Measurements from ENCODE around the gene TMEM89.

The TMEM89 gene

DNA sequence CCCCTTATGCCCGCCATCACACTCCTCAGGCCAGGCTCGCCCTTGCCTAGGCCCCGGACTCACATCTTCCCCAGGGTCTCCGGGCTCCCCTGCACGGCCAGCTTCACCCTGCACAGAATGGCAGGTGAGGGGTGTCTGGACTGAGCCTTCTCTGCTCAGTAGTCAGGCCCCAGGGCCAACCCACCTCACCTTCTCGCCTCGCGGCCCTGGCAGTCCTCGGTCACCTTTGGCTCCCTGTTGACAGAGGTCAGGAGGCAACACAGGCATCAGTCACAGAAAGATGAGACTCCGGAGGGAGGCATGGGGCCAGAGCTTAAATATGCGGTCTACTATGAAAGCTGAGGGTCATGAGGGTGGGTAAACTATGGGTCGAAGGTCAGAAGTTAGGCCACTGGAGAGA lies 49.6 kb downstream of the TMEM89 start:
- TF ChIP-seq, protein P1, sequence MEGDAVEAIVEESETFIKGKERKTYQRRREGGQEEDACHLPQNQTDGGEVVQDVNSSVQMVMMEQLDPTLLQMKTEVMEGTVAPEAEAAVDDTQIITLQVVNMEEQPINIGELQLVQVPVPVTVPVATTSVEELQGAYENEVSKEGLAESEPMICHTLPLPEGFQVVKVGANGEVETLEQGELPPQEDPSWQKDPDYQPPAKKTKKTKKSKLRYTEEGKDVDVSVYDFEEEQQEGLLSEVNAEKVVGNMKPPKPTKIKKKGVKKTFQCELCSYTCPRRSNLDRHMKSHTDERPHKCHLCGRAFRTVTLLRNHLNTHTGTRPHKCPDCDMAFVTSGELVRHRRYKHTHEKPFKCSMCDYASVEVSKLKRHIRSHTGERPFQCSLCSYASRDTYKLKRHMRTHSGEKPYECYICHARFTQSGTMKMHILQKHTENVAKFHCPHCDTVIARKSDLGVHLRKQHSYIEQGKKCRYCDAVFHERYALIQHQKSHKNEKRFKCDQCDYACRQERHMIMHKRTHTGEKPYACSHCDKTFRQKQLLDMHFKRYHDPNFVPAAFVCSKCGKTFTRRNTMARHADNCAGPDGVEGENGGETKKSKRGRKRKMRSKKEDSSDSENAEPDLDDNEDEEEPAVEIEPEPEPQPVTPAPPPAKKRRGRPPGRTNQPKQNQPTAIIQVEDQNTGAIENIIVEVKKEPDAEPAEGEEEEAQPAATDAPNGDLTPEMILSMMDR (IDR thresholded peaks at IDR 0.05; ENCODE audit: low read depth, low read length), result no peak
- no peak overlapping the region for H3K4me3 ChIP-seq (ENCODE audit: low read depth, low read length)

More for the DNA sequence above, 49.6 kb downstream of the TMEM89 start:
- in situ Hi-C loops (cut with HindIII; ENCODE audit: low sequenced_read_pairs), result no loop called here
- no peak for DNase-seq (ENCODE audit: low read depth, low spot score)

All from astrocyte of the spinal cord (primary cell).